Upper lobe of right lung (tissue), 1 donor: ENCODE measurements around the gene THOC7. TPM values are rescaled to one million over a fixed set of nuclear protein-coding genes. Genes with fewer than 3 reads are reported as not detected.

ENCODE experiments used
- ATAC-seq: fragments of 200-7000 bp; cut with Tn5 transposase; one replicate; pipeline ENCODE4 v1.9.1; 2020; ENCODE audit warnings: mild to moderate bottlenecking, moderate library complexity
- DNase-seq: peaks from one replicate; pipeline ENCODE4 v3.0.0-alpha.2; 2020
- H3K27ac ChIP-seq: fragments of 200-600 bp; one replicate; pipeline ENCODE4 v1.8.0; 2022
- H3K27me3 ChIP-seq: fragments of 200-600 bp; one replicate; pipeline ENCODE4 v1.8.0; 2022; ENCODE audit warnings: mild to moderate bottlenecking
- H3K36me3 ChIP-seq: fragments of 200-600 bp; one replicate; pipeline ENCODE4 v1.8.0; 2022
- H3K4me1 ChIP-seq: fragments of 200-600 bp; one replicate; pipeline ENCODE4 v1.8.0; 2022
- H3K4me3 ChIP-seq: fragments of 200-600 bp; one replicate; pipeline ENCODE4 v1.8.0; 2022; ENCODE audit warnings: mild to moderate bottlenecking
- H3K9me3 ChIP-seq: fragments of 200-600 bp; one replicate; pipeline ENCODE4 v1.8.0; 2022
- CTCF ChIP-seq: fragments of 200-600 bp; IDR thresholded peaks from one replicate; pipeline ENCODE4 v1.8.0; 2022; ENCODE audit warnings: antibody characterized with exemption
- intact Hi-C: fragments of 100-400 bp; cut with DNase I; formaldehyde crosslinking; loops from one replicate; pipeline ENCODE4 v1.11.0; 2022
- total RNA-seq: library from RNA; stranded (reverse); fragmentation: NEBNext Ultra II Directional; extraction: Animal tissue kit (Norgen Biotek cat#: 25700); gene quantifications from one replicate; pipeline ENCODE4 v1.2.1, GENCODE V29; 2021
- donor health status: DM: no; HTN: yes; CAD: no; lungs with severe emphysema.

THOC7 gene
- total RNA-seq, 1 donor from 2014 or later: 46.9 TPM

DNA sequence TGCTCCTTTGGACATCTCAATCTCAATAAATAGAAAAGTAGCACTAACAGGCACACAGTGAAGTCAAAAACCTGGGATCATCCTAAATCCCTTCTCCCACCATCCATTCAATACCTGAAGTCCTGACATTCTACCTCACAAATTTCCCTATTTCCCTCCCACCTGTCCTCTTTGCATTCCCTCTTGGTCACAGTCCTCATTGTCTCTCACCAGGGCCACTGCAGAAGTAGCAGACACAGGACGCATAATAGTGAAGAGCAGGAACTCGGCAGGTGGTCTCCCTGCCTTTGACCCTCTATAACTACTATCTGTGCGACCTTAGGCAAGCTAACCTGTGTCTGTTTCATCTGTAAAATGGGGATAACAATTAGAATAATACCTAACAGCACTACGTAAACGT, 2.3 kb downstream of the THOC7 start:
- no peak overlapping the region for H3K4me3 ChIP-seq
- ATAC-seq (no peak), DNase-seq (no peak)
- intact Hi-C loops: no loop called here
- H3K4me1 ChIP-seq: peaks cover 12% of the 10 kb centered on the region
- H3K27ac ChIP-seq: no peak overlapping the region
- no peaks in the 10 kb centered on the region for H3K36me3 ChIP-seq
- no peaks in the 10 kb centered on the region for H3K9me3 ChIP-seq
- no peaks in the 10 kb centered on the region for H3K27me3 ChIP-seq
- TF ChIP-seq CTCF: no peak

- intact Hi-C loops: no loop called here
- TF ChIP-seq CTCF: no peak
- Histone ChIP-seq H3K27ac (no peak overlapping the region), H3K4me3 (no peak overlapping the region), H3K9me3 (no peaks in the 10 kb centered on the region), H3K36me3 (no peaks in the 10 kb centered on the region), H3K27me3 (no peaks in the 10 kb centered on the region), H3K4me1 (peaks cover 12% of the 10 kb centered on the region)
- DNase-seq: no peak
- ATAC-seq: no peak
Measured at GRCh38 chr3:63860776-63861175, 2.8 kb downstream of the THOC7 start.

- peaks cover 6% of the 10 kb centered on the region for H3K4me1 ChIP-seq
- no peak overlapping the region for H3K27ac ChIP-seq
- no peak for ATAC-seq
- no peak overlapping the region for H3K4me3 ChIP-seq
- TF ChIP-seq CTCF: no peak
- H3K27me3 ChIP-seq: no peaks in the 10 kb centered on the region
- H3K36me3 ChIP-seq: no peaks in the 10 kb centered on the region
- intact Hi-C loops: no loop called here
- DNase-seq: no peak
- no peaks in the 10 kb centered on the region for H3K9me3 ChIP-seq
Measured at GRCh38 chr3:63857311-63857710, 6.3 kb downstream of the THOC7 start.

DNA sequence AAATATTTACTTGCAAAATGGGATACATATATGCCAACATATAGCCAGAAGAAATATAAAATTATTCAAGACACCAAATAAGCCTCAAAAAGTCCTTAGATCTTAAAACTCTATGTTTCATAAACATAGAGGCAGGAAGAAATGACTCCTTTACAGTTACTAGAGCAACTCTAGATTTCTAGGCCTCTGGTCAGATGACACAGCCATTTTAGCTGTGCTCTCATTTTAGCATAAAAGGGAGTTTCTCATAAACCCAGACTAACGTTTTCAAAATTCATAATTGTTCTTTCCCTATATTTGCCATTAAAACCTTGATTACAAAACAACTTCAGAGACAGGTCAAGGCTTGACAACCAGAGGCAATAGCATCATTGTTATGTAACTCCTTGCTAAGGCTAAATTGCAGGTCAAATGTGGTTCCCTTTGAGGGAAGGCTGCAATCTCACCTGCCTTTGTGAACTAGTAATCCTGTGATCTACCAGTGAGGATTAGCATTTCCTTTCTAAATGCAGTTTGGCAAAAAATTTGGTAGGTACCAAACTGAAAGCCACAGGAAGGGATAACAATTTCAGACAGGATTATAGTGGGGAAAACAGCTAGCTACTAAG, 8.2 kb downstream of the THOC7 start:
- H3K4me3 ChIP-seq: no peak overlapping the region
- no peak for DNase-seq
- H3K4me1 ChIP-seq: no peaks in the 10 kb centered on the region
- TF ChIP-seq CTCF: no peak
- no peak overlapping the region for H3K27ac ChIP-seq
- intact Hi-C loops: no loop called here
- no peaks in the 10 kb centered on the region for H3K9me3 ChIP-seq
- no peaks in the 10 kb centered on the region for H3K36me3 ChIP-seq
- ATAC-seq: no peak
- no peaks in the 10 kb centered on the region for H3K27me3 ChIP-seq

- peak; percentile 41 for ATAC-seq
Measured at GRCh38 chr3:63853106-63853505, 10.5 kb downstream of the THOC7 start.

More at GRCh38 chr3:63853106-63853505, 10.5 kb downstream of the THOC7 start:
- no peaks in the 10 kb centered on the region for H3K4me1 ChIP-seq
- intact Hi-C loops: no loop called here
- TF ChIP-seq CTCF: no peak
- no peaks in the 10 kb centered on the region for H3K27me3 ChIP-seq
- no peak for DNase-seq
- no peaks in the 10 kb centered on the region for H3K36me3 ChIP-seq
- H3K4me3 ChIP-seq: no peak overlapping the region
- no peak overlapping the region for H3K27ac ChIP-seq
- no peaks in the 10 kb centered on the region for H3K9me3 ChIP-seq
